ENCODE data around the gene SAPCD2. TPM values are rescaled to one million over a fixed set of nuclear protein-coding genes. Genes with fewer than 3 reads are reported as not detected.

The SAPCD2 gene
- total RNA-seq, 1 experiment from 2014 or later, result 29.8 TPM

DNA sequence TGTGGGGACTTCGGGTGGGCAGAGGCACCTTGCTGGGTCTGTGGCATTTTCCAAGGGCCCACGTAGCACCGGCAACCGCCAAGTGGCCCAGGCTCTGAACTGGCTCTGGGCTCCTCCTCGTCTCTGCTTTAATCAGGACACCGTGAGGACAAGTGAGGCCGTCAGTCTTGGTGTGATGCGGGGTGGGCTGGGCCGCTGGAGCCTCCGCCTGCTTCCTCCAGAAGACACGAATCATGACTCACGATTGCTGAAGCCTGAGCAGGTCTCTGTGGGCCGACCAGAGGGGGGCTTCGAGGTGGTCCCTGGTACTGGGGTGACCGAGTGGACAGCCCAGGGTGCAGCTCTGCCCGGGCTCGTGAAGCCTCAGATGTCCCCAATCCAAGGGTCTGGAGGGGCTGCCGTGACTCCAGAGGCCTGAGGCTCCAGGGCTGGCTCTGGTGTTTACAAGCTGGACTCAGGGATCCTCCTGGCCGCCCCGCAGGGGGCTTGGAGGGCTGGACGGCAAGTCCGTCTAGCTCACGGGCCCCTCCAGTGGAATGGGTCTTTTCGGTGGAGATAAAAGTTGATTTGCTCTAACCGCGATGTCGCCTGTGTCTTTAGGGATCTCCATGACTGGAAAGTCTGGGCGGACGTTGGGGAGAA, 38.4 kb upstream of the SAPCD2 start:
- no peak for TF ChIP-seq CTCF (conservative IDR thresholded peaks at IDR 0.05)
- H4K5ac ChIP-seq (ENCODE audit: insufficient read length, low read depth, low read length), result no peak overlapping the region
- no peaks in the 10 kb centered on the region for H4K20me1 ChIP-seq (ENCODE audit: control insufficient read depth, insufficient read depth, insufficient read length)
- no peak overlapping the region for H2AFZ ChIP-seq (ENCODE audit: low read length)
- Mint-ChIP-seq H3K27ac (no peak overlapping the region), H3K4me3 (no peak overlapping the region), H3K4me1 (no peaks in the 10 kb centered on the region), H3K27me3 (ENCODE audit: low read depth) (peaks cover 9% of the 10 kb centered on the region), H3K9me3 (peaks cover 2 to 3% of the 10 kb centered on the region in 2 experiments; a peak in 2 of 5 replicates), H3K36me3 (ENCODE audit: insufficient read depth in 1 of 3, low read depth in 3 of 3) (peaks cover 4 to 19% (median 5%) of the 10 kb centered on the region in 3 experiments; a peak in 6 of 7 replicates)
- no peak overlapping the region for H2BK5ac ChIP-seq (ENCODE audit: insufficient read length, low read length)
- H3K14ac ChIP-seq (ENCODE audit: insufficient read depth, low read length), result no peak overlapping the region
- no peak overlapping the region for H3K9ac ChIP-seq (ENCODE audit: extremely low read depth, insufficient read length, low read length)
- no peaks in the 10 kb centered on the region for H3K4me1 ChIP-seq (ENCODE audit: insufficient read depth, low read length)
- no peaks in the 10 kb centered on the region for H3K79me1 ChIP-seq (ENCODE audit: insufficient read depth, low read depth, low read length, poor library complexity, severe bottlenecking)
- no peak overlapping the region for H2BK120ac ChIP-seq (ENCODE audit: low read depth, low read length, poor library complexity, severe bottlenecking)
- no peak overlapping the region for H2AK5ac ChIP-seq (ENCODE audit: insufficient read length, low read length)
- no peaks in the 10 kb centered on the region for H3K9me3 ChIP-seq (ENCODE audit: control insufficient read depth, low read depth, low read length)
- no peak overlapping the region for H3K4ac ChIP-seq (ENCODE audit: low read depth, low read length)
- no peaks in the 10 kb centered on the region for H3K23me2 ChIP-seq (ENCODE audit: insufficient read length, low read depth, low read length, poor library complexity, severe bottlenecking)
- H3K4me2 ChIP-seq (ENCODE audit: insufficient read depth, insufficient read length, low read length), result no peak overlapping the region
- no peak overlapping the region for H4K91ac ChIP-seq (ENCODE audit: insufficient read length, low read depth, low read length)
- no peak overlapping the region for H3K56ac ChIP-seq (ENCODE audit: insufficient read length, low read depth, low read length)
- no peak overlapping the region for H3K27ac ChIP-seq (ENCODE audit: insufficient read length, low read depth, low read length)
- H4K8ac ChIP-seq (replicated peaks; ENCODE audit: insufficient read length, low read depth, low read length), result no peak overlapping the region
- H2BK12ac ChIP-seq (ENCODE audit: insufficient read length, low read depth, low read length), result no peak overlapping the region
- no peak overlapping the region for H3K23ac ChIP-seq (ENCODE audit: insufficient read length, low read depth, low read length)
- no peak overlapping the region for H2BK20ac ChIP-seq (ENCODE audit: low read depth, low read length, poor library complexity, severe bottlenecking)
- H3K79me2 ChIP-seq (ENCODE audit: insufficient read depth, low read length), result no peaks in the 10 kb centered on the region
- WGBS (ENCODE audit: extremely low coverage, insufficient read length, low lambda C conversion rate), result no CpG with 5 or more reads among the region's 29 CpGs
- no peak overlapping the region for H2BK15ac ChIP-seq (ENCODE audit: low read depth, low read length)
- H3T11ph ChIP-seq (ENCODE audit: low read length), result no peak overlapping the region
- H3K18ac ChIP-seq (ENCODE audit: insufficient read length, low read depth, low read length), result no peak overlapping the region
- no peak for DNase-seq
- H3K27me3 ChIP-seq (ENCODE audit: insufficient read depth, low read length), result no peaks in the 10 kb centered on the region; the same call in 1 of the 2 replicates

Data from H9 (cell line).